ENCODE measurements around the gene FTO. TPM values are rescaled to one million over a fixed set of nuclear protein-coding genes. Genes with fewer than 3 reads are reported as not detected.
A peak's percentile ranks its signal among the peaks of the same experiment; 100 is the strongest.

Gene FTO
- total and polyA plus RNA-seq, 2 of the 13 experiments (the other 11 are each of a cell fraction or from before 2014, with no cell fraction given) = 41.6 to 55.8 TPM

- no peak for TF ChIP-seq SNAPC4 (CRISPR knock-in tag; IDR thresholded peaks at IDR 0.05)
- TF ChIP-seq TBX2 (CRISPR knock-in tag; IDR thresholded peaks at IDR 0.05; ENCODE audit: borderline replicate concordance) = peak; percentile 94; the same call in 1 of the 2 replicates
- TF ChIP-seq CTCF (CRISPR knock-in tag; IDR thresholded peaks at IDR 0.05) = peak; percentile 92
- 0 out of 2 replicates have a peak, but pooled peaks have one; percentile 27 for TF ChIP-seq ZNF33B (CRISPR knock-in tag; IDR thresholded peaks at IDR 0.05)
- TF ChIP-seq NFAT5 (CRISPR knock-in tag; IDR thresholded peaks at IDR 0.05) = no peak
- no peak for TF ChIP-seq SMAD3 (CRISPR knock-in tag; IDR thresholded peaks at IDR 0.05)
- no peak for TF ChIP-seq WIZ (CRISPR knock-in tag; IDR thresholded peaks at IDR 0.05)
- peak; percentile 64; the same call in 1 of the 2 replicates for TF ChIP-seq ZNF124 (CRISPR knock-in tag; IDR thresholded peaks at IDR 0.05)
- TF ChIP-seq NFE2 (CRISPR knock-in tag; IDR thresholded peaks at IDR 0.05) = no peak
- no peak for TF ChIP-seq SMARCE1 (IDR thresholded peaks at IDR 0.05; ENCODE audit: borderline replicate concordance)
- no peak for TF ChIP-seq MTF2 (CRISPR knock-in tag; IDR thresholded peaks at IDR 0.05; ENCODE audit: borderline replicate concordance)
- no peak for TF ChIP-seq ZSCAN20 (CRISPR knock-in tag; IDR thresholded peaks at IDR 0.05; ENCODE audit: borderline replicate concordance)
- TF ChIP-seq NFE2L2 (IDR thresholded peaks at IDR 0.05; ENCODE audit: low read length) = peak; percentile 77
- TF ChIP-seq ZNF432 (CRISPR knock-in tag; IDR thresholded peaks at IDR 0.05; ENCODE audit: borderline replicate concordance) = no peak
- TF ChIP-seq RARA (CRISPR knock-in tag; IDR thresholded peaks at IDR 0.05) = no peak; the same call in 1 of the 2 replicates
- 0 out of 2 replicates have a peak, but pooled peaks have one; percentile 53 for TF ChIP-seq ZNF335 (CRISPR knock-in tag; IDR thresholded peaks at IDR 0.05)
Observed at GRCh38 chr16:53773150-53773846, 69.3 kb downstream of the FTO start (continued).
